BE2C (cell line): ENCODE measurements around the gene TUBA3D.
"Not testable (repeated sequence)": the region's sequence is repeated elsewhere in the genome, so short reads cannot be mapped to it uniquely, and the experiment has no call there.

Experiments
- DNase-seq: peaks from one replicate; pipeline ENCODE4 v3.0.0-alpha.2; 2020
- H3K27me3 ChIP-seq: fragments of 250-450 bp; sonication (Bioruptor Pico); 2 replicates; pipeline ENCODE4 v1.5.1; 2020; ENCODE audit warnings: mild to moderate bottlenecking
- H3K36me3 ChIP-seq: fragments of 250-450 bp; sonication (Bioruptor Pico); 2 replicates; pipeline ENCODE4 v1.5.1; 2020; ENCODE audit warnings: mild to moderate bottlenecking
- H3K4me1 ChIP-seq: fragments of 250-450 bp; sonication (Bioruptor Pico); 2 replicates; pipeline ENCODE4 v1.5.1; 2020
- H3K4me3 ChIP-seq: 2 replicates; pipeline ENCODE4 v1.5.1; 2011; ENCODE audit warnings: low read depth, low read length
- H3K9me3 ChIP-seq: fragments of 250-450 bp; sonication (Bioruptor Pico); 2 replicates; pipeline ENCODE4 v1.5.1; 2020

TUBA3D gene

GRCh38 chr2:131528981-131529863, 53.3 kb downstream of the TUBA3D start:
- H3K4me3 ChIP-seq, DNase-seq: not testable (repeated sequence)

GRCh38 chr2:131529864-131530445, 54.0 kb downstream of the TUBA3D start:
- not testable (repeated sequence) for H3K36me3 ChIP-seq, H3K4me3 ChIP-seq, H3K9me3 ChIP-seq, H3K27me3 ChIP-seq, H3K4me1 ChIP-seq, DNase-seq

More at GRCh38 chr2:131528981-131529863, 53.3 kb downstream of the TUBA3D start:
- not testable (repeated sequence) for H3K4me1 ChIP-seq, H3K36me3 ChIP-seq, H3K27me3 ChIP-seq, H3K9me3 ChIP-seq

- not testable (repeated sequence) for H3K4me3 ChIP-seq
These were observed 54.9 kb downstream of the TUBA3D start for GRCh38 chr2:131530626-131531344.

GRCh38 chr2:131531547-131532185, 55.7 kb downstream of the TUBA3D start:
- not testable (repeated sequence) for DNase-seq, H3K27me3 ChIP-seq, H3K36me3 ChIP-seq, H3K9me3 ChIP-seq, H3K4me1 ChIP-seq, H3K4me3 ChIP-seq

More at GRCh38 chr2:131530626-131531344, 54.9 kb downstream of the TUBA3D start:
- H3K9me3 ChIP-seq, H3K36me3 ChIP-seq, H3K4me1 ChIP-seq, H3K27me3 ChIP-seq, DNase-seq: not testable (repeated sequence)
